NCI-H2171 (cell line): ENCODE data around the gene KIF19.
"Not testable (repeated sequence)": the region's sequence is repeated elsewhere in the genome, so short reads cannot be mapped to it uniquely, and the experiment has no call there.

ENCODE experiments used
- DNase-seq: peaks from one replicate; lab custom pipeline; 2025; lab: John Stamatoyannopoulos, UW

Gene KIF19, protein sequence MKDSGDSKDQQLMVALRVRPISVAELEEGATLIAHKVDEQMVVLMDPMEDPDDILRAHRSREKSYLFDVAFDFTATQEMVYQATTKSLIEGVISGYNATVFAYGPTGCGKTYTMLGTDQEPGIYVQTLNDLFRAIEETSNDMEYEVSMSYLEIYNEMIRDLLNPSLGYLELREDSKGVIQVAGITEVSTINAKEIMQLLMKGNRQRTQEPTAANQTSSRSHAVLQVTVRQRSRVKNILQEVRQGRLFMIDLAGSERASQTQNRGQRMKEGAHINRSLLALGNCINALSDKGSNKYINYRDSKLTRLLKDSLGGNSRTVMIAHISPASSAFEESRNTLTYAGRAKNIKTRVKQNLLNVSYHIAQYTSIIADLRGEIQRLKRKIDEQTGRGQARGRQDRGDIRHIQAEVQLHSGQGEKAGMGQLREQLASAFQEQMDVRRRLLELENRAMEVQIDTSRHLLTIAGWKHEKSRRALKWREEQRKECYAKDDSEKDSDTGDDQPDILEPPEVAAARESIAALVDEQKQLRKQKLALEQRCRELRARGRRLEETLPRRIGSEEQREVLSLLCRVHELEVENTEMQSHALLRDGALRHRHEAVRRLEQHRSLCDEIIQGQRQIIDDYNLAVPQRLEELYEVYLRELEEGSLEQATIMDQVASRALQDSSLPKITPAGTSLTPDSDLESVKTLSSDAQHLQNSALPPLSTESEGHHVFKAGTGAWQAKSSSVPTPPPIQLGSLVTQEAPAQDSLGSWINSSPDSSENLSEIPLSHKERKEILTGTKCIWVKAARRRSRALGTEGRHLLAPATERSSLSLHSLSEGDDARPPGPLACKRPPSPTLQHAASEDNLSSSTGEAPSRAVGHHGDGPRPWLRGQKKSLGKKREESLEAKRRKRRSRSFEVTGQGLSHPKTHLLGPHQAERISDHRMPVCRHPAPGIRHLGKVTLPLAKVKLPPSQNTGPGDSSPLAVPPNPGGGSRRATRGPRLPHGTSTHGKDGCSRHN

GRCh38 chr17:74325743-74326379 lies at the start of gene KIF19:
TSS of gene KIF19 (plus strand) at chr17:74326226. CDS start at chr17:74326350, 124 bp downstream.
- DNase-seq: no peak

DNA sequence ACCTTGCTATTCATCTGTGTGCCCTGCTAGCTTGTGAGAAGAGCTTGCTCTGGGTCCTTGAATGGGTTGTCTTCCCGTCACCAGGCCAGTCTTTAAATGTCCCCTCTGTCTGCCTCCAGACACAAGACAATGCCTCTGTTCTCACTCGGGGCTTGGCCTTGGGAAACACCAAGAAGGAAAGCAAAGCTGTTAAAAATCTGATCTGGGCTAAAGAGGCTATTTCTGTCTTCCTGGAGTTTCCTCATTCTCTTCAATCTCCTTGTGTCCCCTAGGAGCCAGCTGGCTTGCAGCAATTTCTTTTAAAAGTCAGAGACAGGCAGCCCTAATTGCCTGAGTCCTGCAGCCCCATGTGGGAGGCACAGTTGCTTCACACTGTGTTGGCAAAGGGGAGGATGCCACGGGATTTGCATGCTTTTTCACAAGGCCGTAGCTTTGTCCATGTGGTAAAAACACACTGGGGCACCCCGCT lies 49.5 kb upstream of the KIF19 start:
- no peak for DNase-seq

DNA sequence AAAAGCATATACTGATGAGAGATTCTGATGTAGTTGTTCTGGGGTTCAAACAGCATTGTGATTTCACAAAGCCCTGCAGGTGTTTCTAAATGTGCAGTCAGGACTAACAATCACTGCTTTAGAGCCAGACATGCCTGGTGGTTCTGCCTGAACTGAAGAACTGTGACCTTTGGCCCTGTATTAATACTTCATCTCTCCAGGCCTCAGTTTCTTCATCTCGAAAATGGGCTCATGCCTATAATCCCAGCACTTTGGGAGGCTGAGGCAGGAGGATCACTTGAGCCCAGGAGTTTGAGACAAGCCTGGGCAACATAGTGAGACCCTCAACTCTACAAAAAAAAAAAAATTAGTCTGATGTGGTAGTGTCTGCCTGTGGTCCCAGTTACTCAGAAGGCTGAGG lies 48.1 kb upstream of the KIF19 start:
- DNase-seq: no peak

- not testable (repeated sequence) for DNase-seq
These were observed 46.4 kb upstream of the KIF19 start for GRCh38 chr17:74279617-74280016.

DNA sequence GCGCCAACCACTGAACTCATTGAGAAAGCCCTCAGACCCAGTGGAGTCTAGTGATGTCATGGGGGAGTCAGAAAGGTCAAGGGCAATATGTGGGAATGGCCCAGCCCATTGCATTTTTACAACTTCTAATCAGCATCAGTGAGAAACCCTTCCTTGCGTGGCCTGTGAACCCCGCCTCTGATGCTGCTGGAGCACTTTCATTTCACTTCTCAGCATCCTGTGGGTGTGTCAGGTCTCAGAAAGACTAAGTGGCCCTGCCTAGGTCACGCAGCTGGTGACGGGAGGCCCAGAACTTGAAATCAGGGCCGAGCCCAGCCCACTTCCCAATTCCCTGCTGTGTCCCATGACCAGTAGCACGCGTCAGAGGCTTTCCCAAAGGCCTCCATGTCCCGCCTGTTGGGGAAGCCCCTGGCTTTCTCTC lies 45.9 kb upstream of the KIF19 start:
- no peak for DNase-seq

GRCh38 chr17:74281799-74282198 lies 44.2 kb upstream of the KIF19 start:
- DNase-seq: no peak

DNA sequence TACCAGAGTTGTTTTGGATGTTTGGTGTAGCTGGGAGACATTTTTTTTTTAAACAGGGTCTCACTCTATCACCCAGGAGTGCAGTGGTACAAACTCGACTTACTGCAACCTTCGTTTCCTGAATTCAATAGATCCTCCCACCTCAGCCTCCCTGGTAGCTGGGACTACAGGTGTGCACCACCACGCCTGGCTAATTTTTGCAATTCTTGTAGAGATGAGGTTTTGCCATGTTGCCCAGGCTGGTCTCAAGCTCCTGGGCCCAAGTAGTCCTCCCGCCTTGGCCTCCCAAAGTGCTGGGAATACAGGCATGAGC lies 43.8 kb upstream of the KIF19 start:
- DNase-seq: not testable (repeated sequence)

DNA sequence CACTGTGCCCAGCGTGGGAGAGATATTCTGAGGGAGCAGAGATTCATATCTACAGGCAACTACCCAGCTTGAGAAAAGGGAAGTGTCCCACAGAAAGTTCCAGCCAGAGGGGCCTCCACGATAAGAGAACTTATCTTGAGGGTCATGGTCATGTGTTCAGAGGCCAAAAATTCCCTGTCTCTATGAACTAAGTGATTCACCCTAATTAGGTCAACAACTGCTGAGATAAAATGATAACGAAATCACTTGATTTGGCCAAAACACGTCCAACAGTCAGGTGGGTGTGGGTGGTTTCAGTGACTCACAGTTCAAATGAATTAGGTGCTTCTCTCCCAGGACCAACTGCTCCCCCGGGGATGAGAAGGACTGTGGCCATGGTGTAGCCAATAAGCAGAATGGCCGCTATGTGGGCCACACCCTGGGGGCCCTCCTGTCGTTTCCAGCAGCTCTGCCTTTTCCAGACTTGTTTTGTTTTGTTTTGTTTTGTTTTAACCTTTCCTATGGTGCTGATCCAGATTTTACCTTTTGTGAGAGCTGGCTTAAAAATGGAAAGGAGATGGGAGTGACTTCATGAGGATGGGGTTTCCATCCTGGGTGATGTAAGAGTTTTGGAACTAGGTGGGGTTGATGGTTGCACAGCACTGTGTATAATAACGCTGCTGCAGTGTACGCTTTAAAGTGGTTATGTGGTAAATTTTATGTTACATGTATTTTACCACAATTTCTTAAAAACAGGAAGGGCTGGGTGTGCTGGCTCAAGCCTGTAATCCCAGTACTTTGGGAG lies 43.2 kb upstream of the KIF19 start:
- no peak for DNase-seq

- no peak for DNase-seq
These were observed 42.7 kb upstream of the KIF19 start for GRCh38 chr17:74283371-74283673.

DNA sequence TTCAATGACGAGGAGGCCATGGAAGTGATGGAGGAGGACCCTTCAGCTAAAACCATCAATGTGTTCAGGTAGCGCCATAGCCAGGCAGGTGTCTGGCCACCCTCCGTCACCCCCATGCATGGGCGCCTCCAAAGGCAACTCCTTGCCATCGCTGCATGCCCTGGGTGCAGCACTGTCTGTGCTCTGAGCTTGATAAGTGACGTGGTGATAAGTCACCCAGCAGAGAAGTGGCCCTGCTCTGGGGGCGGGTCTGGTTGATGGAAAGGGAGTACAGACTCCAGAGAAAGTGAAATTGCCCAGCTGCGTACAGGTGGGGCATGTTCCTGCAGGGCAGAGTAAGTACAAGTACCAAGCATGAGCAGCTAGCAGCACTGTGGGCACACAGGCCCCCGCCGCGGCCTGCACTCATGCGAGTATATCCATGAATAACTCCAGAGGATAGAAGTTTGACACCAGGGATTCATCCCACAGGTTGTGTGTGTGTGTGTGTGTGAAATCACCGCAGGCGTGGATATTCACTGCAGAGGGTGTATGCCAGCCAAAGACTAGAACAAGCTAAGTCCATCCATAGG lies 38.9 kb upstream of the KIF19 start:
- no peak for DNase-seq

GRCh38 chr17:74288785-74289184 lies 37.2 kb upstream of the KIF19 start:
- DNase-seq: no peak

DNA sequence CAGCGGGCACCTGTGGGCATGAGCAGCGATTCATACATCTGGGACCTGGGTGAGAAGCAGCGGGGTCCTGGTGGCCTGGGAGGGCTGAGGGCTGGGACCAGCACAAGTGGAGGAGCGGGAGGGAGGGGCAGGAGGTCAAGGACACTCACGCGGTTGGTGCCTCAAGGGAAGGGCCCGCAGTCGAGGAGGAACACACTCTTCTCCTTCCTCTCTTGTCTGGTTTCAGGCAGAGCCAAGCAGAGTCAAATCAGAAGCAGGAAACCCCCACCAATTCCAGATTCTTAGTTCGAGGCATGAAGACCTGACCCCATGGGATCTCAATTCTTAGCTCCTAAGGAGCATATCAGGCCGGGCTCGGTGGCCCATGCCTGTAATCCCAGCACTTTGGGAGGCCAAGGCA lies 36.3 kb upstream of the KIF19 start:
- DNase-seq: no peak

GRCh38 chr17:74290340-74290739 lies 35.7 kb upstream of the KIF19 start:
- no peak for DNase-seq

GRCh38 chr17:74292495-74292894 lies 33.5 kb upstream of the KIF19 start:
- no peak for DNase-seq

DNA sequence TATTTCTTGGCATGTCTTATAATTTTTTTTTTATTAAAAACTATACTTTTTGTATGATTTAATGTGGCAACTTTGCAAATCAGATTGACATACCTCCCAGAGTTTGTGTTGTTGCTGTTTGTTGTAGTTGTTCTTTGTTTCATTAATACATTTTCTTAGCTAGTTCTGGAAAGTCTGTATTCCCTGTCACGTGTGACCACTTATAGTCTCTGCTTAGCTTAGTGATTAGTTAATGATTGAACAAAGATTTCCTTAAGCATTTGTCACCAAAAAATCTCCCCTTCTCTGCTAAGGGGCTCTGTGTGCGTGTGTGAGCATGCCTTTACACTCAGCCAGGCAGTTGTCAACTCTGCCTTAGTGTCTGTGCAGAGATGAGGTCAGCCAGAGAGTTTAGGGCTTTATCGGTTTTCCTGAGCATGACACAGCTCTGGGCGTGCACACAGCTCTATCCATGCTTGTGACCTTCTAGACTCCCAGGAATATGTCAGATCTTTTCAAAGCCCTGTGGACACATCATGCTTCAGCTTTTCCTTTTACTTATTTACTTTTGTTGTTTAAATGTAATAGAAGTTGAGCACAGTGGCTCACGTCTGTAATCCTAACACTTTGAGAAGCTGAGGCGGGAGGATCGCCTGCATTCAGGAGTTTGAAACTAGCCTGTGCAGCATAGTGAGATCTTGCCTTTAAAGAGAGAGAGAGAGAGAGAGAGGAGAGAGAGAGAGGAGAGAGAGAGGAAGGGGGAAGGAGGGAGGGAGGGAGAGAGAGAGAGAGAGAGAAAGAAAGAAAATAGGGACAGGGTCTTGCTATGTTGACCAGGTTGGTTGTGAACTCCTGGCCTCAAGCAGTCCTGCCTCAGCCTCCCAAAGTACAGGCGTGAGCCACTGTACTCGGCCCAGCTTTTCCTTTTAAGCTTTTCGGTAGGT lies 30.1 kb upstream of the KIF19 start:
- no peak for DNase-seq

DNA sequence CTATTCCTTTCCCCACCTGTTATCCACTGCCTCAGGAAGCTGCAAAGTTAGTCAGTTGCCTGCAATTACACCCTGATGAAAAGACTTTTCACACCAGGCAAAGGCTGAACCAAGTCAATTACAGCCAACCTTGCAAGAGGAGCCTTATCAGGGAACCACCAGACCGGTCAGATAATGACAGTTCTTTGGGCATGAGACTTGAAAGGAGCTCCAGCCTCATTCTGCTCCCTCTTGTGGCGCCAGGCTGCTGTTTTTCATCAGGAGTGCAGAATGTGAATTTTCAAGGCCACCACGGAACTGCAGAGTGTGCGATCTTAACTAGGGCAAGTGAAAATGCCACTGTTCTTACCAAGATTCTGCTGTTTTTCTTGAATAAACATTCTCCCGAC lies 29.5 kb upstream of the KIF19 start:
- no peak for DNase-seq

- no peak for DNase-seq
These were observed 28.1 kb upstream of the KIF19 start for GRCh38 chr17:74297941-74298340.

DNA sequence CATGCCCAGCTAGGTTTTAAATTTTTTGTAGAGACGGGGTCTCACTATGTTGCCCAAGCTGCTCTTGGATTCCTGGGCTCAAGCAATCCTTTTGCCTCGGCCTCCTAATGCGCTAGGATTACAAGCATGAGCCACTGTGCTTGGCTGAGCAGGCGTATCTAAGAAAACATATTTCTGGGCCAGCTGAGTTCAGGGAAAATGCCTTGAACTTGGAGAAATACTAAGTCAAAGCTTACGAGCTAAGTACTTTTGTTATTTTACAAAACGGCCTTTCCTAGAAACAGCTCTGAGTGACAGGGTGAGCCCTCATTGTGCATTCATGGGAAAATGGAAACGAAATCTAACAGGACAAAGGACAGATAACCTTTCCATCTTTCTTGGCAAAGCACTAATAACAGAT lies 27.2 kb upstream of the KIF19 start:
- DNase-seq: no peak

GRCh38 chr17:74299226-74300009 lies 26.6 kb upstream of the KIF19 start:
- DNase-seq: no peak

DNA sequence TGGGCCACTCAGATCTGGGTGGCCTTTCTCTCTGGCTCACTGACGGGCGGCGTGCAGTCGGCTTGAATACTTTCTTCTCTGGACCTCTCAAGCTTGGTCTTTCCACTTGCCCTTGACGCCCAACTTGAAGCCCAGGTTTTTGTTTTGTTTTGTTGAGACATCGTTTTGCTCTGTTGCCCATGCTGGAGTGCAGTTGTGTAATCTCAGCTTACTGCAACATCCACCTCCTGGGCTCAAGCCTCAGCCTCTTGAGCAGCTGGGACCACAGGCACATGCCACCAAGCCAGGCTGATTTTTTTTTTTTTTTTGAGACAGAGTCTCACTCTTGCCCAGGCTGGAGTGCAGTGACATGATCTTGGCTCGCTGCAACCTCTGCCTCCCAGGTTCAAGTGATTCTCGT lies 22.7 kb upstream of the KIF19 start:
- no peak for DNase-seq
